Thoracic aorta (tissue), 2 donors: ENCODE data around the gene B4GALT2. TPM values are rescaled to one million over a fixed set of nuclear protein-coding genes. Genes with fewer than 3 reads are reported as not detected.

Source experiments
- ATAC-seq: fragments of 150-250 bp; one replicate; pipeline ENCODE4 v1.8.0; 2017; ENCODE audit warnings: low read depth; ENCODE audit not compliant: insufficient number of reproducible peaks, low FRiP score
- DNase-seq: peaks from one replicate; pipeline ENCODE4 v3.0.0-alpha.2; 2020; ENCODE audit warnings: low spot score
- H3K27ac ChIP-seq, 2 donors: fragments of 200-600 bp; sonication (generic); 1 replicate in 1 of 2; 2 replicates in 1 of 2; pipeline ENCODE4 v1.5.1; 2016; ENCODE audit warnings: mild to moderate bottlenecking in 2 of 2, moderate library complexity in 2 of 2
- H3K27me3 ChIP-seq: fragments of 200-600 bp; sonication (generic); replicated peaks from 2 replicates; pipeline ENCODE4 v1.6.0; 2016; ENCODE audit warnings: mild to moderate bottlenecking; ENCODE audit not compliant: insufficient read depth
- H3K36me3 ChIP-seq: fragments of 200-600 bp; sonication (generic); one replicate; pipeline ENCODE4 v1.5.1; 2016
- H3K4me1 ChIP-seq, 2 donors: fragments of 200-600 bp; sonication (generic); 1 replicate in 1 of 2; 2 replicates in 1 of 2; pipeline versions ENCODE4 v1.5.1 to v1.6.0; 2016; ENCODE audit warnings: low read depth in 2 of 2, mild to moderate bottlenecking in 1 of 2; ENCODE audit not compliant: control insufficient read depth in 1 of 2
- H3K4me3 ChIP-seq: fragments of 200-600 bp; sonication (generic); 2 replicates; pipeline ENCODE4 v1.5.1; 2016; ENCODE audit warnings: mild to moderate bottlenecking
- H3K9me3 ChIP-seq: fragments of 200-600 bp; sonication (generic); 2 replicates; pipeline ENCODE4 v1.5.1; 2016
- total RNA-seq, 2 donors: library from RNA; depleted of rRNA; stranded (reverse); fragments of >200 nt; gene quantifications; one replicate each; pipeline versions ENCODE4 v1.1.0 to v1.2.3, GENCODE V29; 2016
- TF ChIP-seq, protein P1 (sequence below): fragments of 200-600 bp; sonication (generic); IDR thresholded peaks from one replicate; pipeline ENCODE4 v1.5.1; 2019; ENCODE audit warnings: antibody characterized with exemption

The B4GALT2 gene
- total RNA-seq, 2 donors from 2014 or later = 34.8 to 51.6 TPM

DNA sequence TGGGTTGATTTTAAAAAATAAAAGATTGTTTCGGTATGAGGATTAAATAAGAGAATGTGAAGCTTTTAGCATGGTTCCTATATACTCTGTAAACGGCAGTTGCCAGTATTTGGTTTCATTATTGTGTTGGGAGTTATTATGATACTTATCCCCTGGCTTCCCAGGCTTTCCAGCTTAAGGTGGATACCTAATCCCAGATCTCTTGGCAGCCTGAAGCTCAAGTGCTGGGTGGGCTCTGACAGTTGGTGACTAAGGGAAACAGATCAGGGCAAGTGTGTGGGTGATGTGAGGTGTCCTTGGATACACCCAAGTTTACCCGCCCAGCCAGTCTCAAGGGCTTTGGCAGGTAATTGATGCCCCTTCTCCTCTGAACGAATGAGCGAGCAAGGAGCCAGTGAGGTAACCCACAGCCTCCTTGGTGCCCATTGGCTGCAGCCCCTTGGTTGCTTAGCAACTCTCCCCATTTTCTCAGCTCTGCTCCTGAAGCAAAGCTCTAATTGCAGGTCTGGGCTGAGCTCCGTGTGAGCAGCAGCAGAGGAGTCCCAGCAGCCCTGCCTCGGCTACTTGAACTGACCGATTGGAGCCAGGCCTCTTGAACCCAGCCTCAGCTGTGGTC lies 26.2 kb upstream of the B4GALT2 start:
- H3K36me3 ChIP-seq = peaks cover 11% of the 10 kb centered on the region
- H3K27me3 ChIP-seq = no peaks in the 10 kb centered on the region
- H3K9me3 ChIP-seq = no peaks in the 10 kb centered on the region
- DNase-seq (no peak), ATAC-seq (no peak)
- no peak overlapping the region for H3K4me3 ChIP-seq
- TF ChIP-seq, protein P1, sequence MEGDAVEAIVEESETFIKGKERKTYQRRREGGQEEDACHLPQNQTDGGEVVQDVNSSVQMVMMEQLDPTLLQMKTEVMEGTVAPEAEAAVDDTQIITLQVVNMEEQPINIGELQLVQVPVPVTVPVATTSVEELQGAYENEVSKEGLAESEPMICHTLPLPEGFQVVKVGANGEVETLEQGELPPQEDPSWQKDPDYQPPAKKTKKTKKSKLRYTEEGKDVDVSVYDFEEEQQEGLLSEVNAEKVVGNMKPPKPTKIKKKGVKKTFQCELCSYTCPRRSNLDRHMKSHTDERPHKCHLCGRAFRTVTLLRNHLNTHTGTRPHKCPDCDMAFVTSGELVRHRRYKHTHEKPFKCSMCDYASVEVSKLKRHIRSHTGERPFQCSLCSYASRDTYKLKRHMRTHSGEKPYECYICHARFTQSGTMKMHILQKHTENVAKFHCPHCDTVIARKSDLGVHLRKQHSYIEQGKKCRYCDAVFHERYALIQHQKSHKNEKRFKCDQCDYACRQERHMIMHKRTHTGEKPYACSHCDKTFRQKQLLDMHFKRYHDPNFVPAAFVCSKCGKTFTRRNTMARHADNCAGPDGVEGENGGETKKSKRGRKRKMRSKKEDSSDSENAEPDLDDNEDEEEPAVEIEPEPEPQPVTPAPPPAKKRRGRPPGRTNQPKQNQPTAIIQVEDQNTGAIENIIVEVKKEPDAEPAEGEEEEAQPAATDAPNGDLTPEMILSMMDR = no peak
- no peak overlapping the region for H3K27ac ChIP-seq
- peaks cover 8 to 13% of the 10 kb centered on the region in 2 donors for H3K4me1 ChIP-seq

DNA sequence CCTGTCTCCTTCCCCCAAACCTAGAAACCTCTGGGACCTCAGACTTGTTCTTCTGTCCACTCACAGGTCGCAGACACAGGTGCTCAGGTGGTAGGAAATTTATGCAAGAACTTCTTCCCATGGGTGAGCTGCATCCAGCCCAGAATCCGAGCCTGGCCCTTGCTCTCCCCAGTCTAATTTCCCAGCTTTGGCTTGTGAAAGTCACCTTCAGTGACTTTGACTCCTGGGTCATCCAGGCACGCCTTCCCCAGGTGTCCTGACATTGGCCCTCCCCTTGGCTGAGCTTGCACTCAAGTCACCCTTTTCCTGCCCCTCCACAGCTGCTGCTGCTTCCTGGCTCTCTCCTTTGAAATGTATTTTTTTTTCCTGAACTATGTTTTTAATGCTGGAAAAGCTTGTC lies 25.6 kb upstream of the B4GALT2 start:
- DNase-seq (no peak), ATAC-seq (no peak)
- H3K9me3 ChIP-seq = no peaks in the 10 kb centered on the region
- TF ChIP-seq, protein P1 = no peak
- no peak overlapping the region for H3K4me3 ChIP-seq
- H3K27me3 ChIP-seq = no peaks in the 10 kb centered on the region
- H3K27ac ChIP-seq = no peak overlapping the region
- peaks cover 16% of the 10 kb centered on the region for H3K36me3 ChIP-seq
- H3K4me1 ChIP-seq = peaks cover 3 to 7% of the 10 kb centered on the region in 2 donors

DNA sequence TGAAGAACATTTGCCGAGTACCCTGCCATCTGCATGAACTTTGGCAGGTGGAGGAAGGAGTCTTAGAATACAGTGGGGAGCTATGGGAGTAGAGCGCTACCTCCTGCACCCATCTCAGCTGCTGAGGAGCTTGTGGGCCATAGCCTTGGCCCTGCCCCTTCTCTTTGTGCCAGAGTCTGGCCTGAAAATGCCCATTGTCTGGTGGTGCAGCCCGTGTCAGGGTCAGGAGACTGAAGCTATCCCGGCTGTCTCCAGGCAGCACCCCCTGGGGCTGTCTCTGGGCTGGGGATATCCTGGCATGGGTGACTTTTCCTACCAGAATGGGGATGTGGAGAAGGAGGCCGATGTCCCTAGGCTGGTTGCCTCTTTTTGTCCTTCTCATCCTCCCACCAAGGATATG lies 25.0 kb upstream of the B4GALT2 start:
- no peaks in the 10 kb centered on the region for H3K27me3 ChIP-seq
- H3K9me3 ChIP-seq = no peaks in the 10 kb centered on the region
- DNase-seq (no peak), ATAC-seq (no peak)
- H3K4me1 ChIP-seq = peaks cover 0 to 2% of the 10 kb centered on the region in 2 donors
- H3K36me3 ChIP-seq = peaks cover 23% of the 10 kb centered on the region
- H3K27ac ChIP-seq = no peak overlapping the region
- H3K4me3 ChIP-seq = no peak overlapping the region
- TF ChIP-seq, protein P1 = no peak

DNA sequence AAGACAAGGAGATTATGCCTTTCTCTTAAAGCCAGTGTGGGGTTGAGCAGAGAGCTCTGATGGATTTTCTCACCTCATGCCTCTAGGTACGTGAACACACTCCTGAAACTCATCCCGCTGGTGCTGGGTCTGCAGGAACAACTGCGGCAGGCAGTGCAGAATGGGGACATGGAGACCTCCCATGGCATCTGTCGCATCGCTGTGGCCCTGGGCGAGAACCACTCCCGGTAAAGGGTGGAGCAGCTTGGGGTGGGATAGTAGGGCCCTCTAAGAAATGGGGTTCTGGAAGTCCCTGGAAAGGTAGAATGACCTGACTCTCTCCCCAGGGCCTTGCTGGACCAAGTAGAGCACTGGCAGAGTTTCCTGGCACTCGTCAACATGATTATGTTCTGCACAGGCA lies 22.8 kb upstream of the B4GALT2 start:
- H3K4me1 ChIP-seq = no peaks in the 10 kb centered on the region

DNA sequence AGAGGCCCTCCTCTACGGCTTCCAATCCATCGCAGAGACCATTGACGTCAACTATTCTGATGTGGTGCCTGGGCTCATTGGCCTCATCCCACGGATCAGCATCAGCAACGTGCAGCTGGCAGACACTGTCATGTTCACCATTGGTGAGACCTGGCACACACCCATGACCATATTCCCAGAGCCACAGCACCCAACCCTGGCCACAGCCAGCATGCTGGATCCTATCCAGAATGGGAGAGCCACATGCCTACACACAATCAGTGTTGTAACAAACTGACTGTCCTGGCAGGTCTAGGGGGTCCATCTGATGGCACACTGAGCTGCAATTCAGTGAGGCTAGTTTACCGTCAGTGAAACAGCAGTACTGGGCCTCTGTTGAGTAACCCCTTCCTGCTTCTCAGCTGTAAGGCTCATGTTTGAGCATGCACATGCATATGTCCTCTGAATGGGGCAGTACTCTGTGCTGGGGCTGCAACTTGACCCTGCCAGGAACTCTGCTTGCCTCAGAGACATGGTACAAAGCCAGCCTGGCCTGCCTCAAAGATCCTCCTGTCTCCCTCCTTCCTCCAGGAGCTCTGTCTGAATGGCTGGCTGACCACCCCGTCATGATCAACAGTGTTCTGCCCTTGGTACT lies 21.5 kb upstream of the B4GALT2 start:
- TF ChIP-seq, protein P1 = no peak
- Histone ChIP-seq H3K4me1 (no peaks in the 10 kb centered on the region), H3K27ac (no peak overlapping the region), H3K27me3 (no peaks in the 10 kb centered on the region), H3K4me3 (no peak overlapping the region), H3K36me3 (peaks cover 37% of the 10 kb centered on the region), H3K9me3 (no peaks in the 10 kb centered on the region)
- ATAC-seq (no peak), DNase-seq (no peak)

More for the DNA sequence above, 22.8 kb upstream of the B4GALT2 start:
- Histone ChIP-seq H3K27ac (no peak overlapping the region), H3K27me3 (no peaks in the 10 kb centered on the region), H3K4me3 (no peak overlapping the region), H3K36me3 (peaks cover 33% of the 10 kb centered on the region), H3K9me3 (no peaks in the 10 kb centered on the region)
- DNase-seq (no peak), ATAC-seq (no peak)
- TF ChIP-seq, protein P1 = no peak
